Ectodermal cell (in vitro differentiated cells): ENCODE data around the gene TCN2. TPM values are rescaled to one million over a fixed set of nuclear protein-coding genes. Genes with fewer than 3 reads are reported as not detected.
"Not testable (repeated sequence)": the region's sequence is repeated elsewhere in the genome, so short reads cannot be mapped to it uniquely, and the experiment has no call there.

Source experiments
- H3K27ac ChIP-seq: 2 replicates; pipeline ENCODE4 v1.7.0; 2013; ENCODE audit warnings: mild to moderate bottlenecking, low read depth, low read length; ENCODE audit not compliant: insufficient read depth, poor library complexity, severe bottlenecking
- H3K27me3 ChIP-seq: 2 replicates; pipeline ENCODE4 v1.7.0; 2013; ENCODE audit warnings: mild to moderate bottlenecking, low read length; ENCODE audit not compliant: insufficient read depth, control insufficient read depth, poor library complexity, severe bottlenecking
- H3K36me3 ChIP-seq: one replicate; pipeline ENCODE4 v1.7.0; 2013; ENCODE audit warnings: low read length; ENCODE audit not compliant: control insufficient read depth, insufficient read depth
- H3K4me1 ChIP-seq: one replicate; pipeline ENCODE4 v1.7.0; 2013; ENCODE audit warnings: low read length; ENCODE audit not compliant: control insufficient read depth, insufficient read depth
- H3K4me3 ChIP-seq: 2 replicates; pipeline ENCODE4 v1.7.0; 2013; ENCODE audit warnings: low read depth, low read length, control low read depth; ENCODE audit not compliant: insufficient read depth
- H3K9me3 ChIP-seq: 2 replicates; pipeline ENCODE4 v1.7.0; 2013; ENCODE audit warnings: mild to moderate bottlenecking, low read length, moderate library complexity; ENCODE audit not compliant: control insufficient read depth
- WGBS, 2 experiments: methylation state at CpG; one replicate each; pipeline ENCODE4 v1.1.7; 2013; ENCODE audit warnings: missing lambda C conversion rate in 2 of 2; 5-methylcytosine and 5-hydroxymethylcytosine counted together
- polyA plus RNA-seq, 4 experiments: library from polyadenylated mRNA; stranded (reverse); fragments of 50-300 nt; gene quantifications; one replicate each; pipeline ENCODE4 v1.2.3, GENCODE V29; 2013

TCN2 gene
- 35.1 TPM for polyA plus RNA-seq (2013, experiment 1 of 4)
- 31.4 TPM for polyA plus RNA-seq (2013, experiment 2 of 4)
- 23.6 TPM for polyA plus RNA-seq (2013, experiment 3 of 4)
- polyA plus RNA-seq (2013, experiment 4 of 4) = 27.6 TPM

DNA sequence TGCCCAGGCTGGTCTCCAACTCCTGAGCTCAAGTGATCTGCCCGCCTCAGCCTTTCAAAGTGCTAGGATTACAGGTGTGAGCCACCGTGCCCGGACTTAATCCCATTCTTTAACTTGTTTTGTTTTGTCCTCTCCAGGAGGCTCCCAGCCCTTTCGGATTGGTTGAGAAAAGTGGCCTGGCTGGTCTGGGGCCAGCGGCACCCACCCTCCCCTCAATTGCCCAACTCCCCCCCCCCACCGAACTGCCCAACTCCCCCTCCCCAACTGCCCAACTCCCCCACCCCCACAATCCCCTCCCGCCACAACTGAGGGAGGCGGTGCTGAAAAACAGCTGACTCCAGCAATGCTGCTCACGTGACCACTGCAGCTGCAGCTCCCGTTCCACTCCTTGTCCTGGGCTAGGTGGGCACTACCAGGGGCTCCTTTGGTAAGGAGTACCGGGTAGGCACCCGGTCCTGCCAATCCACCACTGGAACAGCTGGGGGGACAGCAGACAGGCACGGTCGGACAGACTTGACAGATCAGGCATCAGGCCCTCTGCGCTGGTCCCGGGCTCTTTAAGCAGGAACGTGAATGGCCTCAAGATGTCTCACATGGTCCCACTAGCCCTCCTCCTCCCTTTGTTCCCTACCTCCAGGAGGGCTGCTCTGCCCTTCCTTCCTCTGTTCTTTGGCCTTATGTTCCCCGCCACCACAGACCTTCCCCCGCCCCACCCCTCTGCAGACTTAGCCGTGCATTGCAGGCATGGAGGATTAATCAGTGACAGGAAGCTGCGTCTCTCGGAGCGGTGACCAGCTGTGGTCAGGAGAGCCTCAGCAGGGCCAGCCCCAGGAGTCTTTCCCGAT is at the start of gene TCN2:
Gene TCN2, plus strand, starts transcription at position 720 of the 845 bp plus-strand sequence. CDS start 158 bp downstream, outside the sequence.
- peaks cover 10% of the 10 kb centered on the region for H3K36me3 ChIP-seq
- no peaks in the 10 kb centered on the region for H3K27me3 ChIP-seq
- WGBS, 2 experiments = 2 to 3% methylated on average over 23 of the region's 24 CpGs
- no peaks in the 10 kb centered on the region for H3K9me3 ChIP-seq
- H3K4me3 ChIP-seq = peak within 1 kb of the TSS; percentile 41
- H3K27ac ChIP-seq = peak within 1 kb of the TSS; percentile 97
- peaks cover 18% of the 10 kb centered on the region for H3K4me1 ChIP-seq

DNA sequence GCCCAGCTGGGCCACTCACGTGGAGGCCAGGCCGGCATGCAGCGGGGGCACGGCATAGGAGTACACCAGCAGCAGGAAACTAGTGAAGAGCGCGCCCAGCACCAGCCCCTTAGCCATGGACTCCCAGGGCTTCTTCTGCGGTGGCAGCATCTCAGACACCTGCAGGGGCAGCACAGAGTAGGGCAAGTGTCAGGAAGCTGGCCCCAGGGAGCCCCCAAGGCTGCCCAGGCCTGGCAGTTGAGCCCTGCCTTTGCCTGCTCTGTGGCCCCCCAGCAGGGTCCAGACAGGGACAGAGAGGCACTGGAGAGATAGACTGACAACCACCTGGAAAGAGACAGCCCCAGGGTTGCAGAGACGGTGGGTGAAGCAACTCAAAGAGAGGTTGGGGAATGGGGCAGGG is 49.7 kb upstream of the TCN2 start:
- Histone ChIP-seq H3K36me3 (no peaks in the 10 kb centered on the region), H3K4me1 (no peaks in the 10 kb centered on the region), H3K27me3 (no peaks in the 10 kb centered on the region), H3K4me3 (no peak overlapping the region), H3K27ac (no peak overlapping the region), H3K9me3 (no peaks in the 10 kb centered on the region)
- WGBS, 2 experiments = 84% methylated on average over 8 of the region's 8 CpGs

DNA sequence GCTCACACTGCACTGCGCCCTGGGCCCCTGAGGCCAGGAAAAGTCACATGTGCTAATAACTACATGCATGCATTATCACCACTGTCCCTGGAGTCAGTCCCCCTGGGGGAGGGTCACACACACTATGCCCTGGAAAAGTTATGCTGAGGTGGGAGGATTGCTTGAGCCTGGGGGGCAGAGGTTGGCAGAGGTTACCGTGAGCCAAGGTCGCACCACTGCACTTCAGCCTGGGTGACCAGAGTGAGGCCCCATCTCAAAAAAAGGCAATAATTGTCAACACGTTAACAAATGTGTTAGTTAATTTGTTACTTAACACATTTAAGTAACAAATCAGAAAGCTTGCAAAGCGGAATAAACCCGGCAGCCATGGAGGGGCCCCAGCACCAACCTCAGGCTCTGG is 47.1 kb upstream of the TCN2 start:
- 95 to 97% methylated on average over 5 to 6 of the region's 6 CpGs for WGBS, 2 experiments
- Histone ChIP-seq H3K4me1 (no peaks in the 10 kb centered on the region), H3K36me3 (no peaks in the 10 kb centered on the region), H3K4me3 (no peak overlapping the region), H3K27ac (no peak overlapping the region), H3K27me3 (no peaks in the 10 kb centered on the region), H3K9me3 (no peaks in the 10 kb centered on the region)

DNA sequence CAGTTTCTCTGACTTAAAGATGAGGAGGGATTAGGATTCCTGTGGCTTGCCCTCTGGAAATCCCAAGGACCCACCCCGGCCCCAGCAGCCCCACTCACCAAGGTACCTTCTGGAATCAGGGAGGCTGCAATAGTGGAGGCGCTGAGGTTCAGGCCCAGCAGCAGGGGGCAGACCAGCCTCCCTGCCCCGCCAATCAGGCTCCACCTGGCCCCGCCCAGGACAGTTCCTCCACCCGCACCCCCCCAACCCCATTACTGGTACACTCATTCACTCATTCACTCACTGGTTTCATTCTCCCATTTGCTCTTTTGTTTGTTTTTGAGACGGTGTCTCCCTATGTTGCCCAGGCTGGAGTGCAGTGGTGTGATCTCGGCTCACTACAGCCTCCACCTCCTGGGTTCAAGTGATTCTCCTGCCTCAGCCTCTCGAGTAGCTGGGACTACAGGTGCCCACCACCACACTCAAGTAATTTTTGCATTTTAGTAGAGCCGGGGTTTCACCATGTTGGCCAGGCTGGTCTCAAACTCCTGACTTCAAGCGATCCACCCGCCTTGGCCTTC is 46.3 kb upstream of the TCN2 start:
- H3K27ac ChIP-seq, H3K4me3 ChIP-seq, H3K27me3 ChIP-seq, H3K9me3 ChIP-seq, H3K4me1 ChIP-seq, H3K36me3 ChIP-seq: not testable (repeated sequence)
- 82 to 86% methylated on average over 11 of the region's 11 CpGs for WGBS, 2 experiments

DNA sequence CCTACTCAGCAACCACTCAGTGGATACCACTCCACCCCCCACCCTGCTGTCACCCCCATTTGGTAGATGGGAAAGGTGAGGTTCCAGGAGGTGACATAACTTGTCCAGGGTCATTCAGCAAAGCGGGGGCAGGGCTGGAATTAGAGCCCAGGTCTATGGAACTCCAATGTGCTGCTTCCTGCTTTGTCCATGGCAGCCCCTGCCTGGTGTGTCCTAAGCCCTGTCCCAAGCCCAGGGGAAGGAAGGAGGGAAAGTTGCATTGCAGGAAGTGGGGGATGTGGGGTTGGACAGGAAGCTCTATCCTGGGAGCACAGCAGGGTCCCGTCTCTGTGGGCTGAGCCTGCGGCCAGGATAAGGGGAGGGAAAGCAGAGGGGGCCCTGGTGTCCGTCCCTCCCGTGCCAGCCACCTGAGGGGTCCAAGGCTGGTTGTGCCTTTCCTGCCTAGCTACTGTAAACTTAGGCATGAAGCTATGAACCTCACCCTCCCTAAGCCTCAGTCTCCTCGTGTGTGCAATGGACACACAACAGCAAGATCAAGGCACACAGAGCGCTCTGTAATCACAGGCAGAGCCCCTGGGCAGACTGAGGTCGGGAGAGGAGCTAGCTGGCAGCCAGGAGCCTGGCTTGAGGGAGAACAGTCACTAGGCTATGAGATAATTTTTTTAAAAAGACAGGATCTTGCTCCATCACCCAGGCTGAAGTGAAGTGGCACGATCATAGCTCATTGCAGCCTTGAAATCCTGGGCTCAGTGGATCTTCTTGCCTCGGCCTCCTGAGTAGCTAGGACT is 45.4 kb upstream of the TCN2 start:
- no peaks in the 10 kb centered on the region for H3K4me1 ChIP-seq
- WGBS, 2 experiments = 70% methylated on average over 10 of the region's 10 CpGs
- H3K27me3 ChIP-seq = no peaks in the 10 kb centered on the region
- no peak overlapping the region for H3K4me3 ChIP-seq
- H3K36me3 ChIP-seq = no peaks in the 10 kb centered on the region
- H3K27ac ChIP-seq = no peak overlapping the region
- no peaks in the 10 kb centered on the region for H3K9me3 ChIP-seq

DNA sequence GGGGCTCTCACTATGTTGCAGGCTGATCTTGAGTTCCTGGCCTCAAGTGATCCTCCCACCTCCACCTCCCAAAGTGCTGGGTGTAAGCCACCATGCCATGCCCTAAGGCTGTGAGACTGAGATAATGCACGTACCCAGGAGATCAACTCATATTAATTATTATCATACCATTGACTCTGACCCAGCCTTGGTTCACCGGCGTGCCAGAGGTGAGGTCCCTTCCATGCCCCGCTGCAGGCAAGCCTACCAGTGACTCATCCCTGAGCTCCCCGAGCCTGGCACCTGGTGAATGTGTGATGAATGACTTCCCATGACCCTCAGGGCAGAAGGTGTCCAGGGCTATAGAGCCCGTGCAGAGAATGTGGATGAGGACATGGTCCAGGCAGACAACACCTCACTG is 44.6 kb upstream of the TCN2 start:
- H3K36me3 ChIP-seq = no peaks in the 10 kb centered on the region
- H3K4me1 ChIP-seq = no peaks in the 10 kb centered on the region
- H3K9me3 ChIP-seq = no peaks in the 10 kb centered on the region
- H3K27me3 ChIP-seq = no peaks in the 10 kb centered on the region
- no peak overlapping the region for H3K27ac ChIP-seq
- no peak overlapping the region for H3K4me3 ChIP-seq
- 93 to 94% methylated on average over 6 of the region's 6 CpGs for WGBS, 2 experiments

DNA sequence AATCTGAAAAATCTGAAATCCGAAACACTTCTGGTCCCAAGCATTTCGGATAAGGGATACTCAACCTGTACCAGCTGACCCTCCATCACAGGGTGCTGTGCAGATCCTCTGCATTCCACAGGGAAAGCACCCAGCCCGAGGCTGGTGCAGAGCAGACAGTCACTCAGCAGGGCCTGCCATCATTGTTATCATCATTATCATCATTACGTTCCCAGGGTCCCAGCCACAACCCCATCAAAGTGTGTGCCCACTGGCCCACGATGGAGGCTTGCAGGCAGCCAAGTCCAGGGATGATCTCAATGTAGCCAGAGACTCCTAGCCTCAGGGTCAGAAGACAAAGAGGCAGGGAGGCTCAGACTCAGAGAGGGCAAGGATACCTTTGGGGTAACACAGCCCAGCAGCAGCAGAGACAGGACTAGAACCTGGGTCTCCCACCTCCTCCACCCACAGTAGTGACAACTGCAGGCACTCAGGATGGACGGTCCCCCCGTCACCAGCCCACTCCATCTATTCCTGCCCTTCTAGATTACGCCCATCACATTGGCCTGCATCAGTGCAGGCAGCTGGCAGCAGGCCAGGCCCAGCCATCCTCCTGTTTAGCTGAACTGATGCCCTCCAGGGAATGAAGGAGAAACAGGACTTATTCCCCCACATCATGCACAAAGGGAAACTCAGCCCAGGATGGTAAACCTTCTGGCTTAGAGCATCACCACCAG is 42.8 kb upstream of the TCN2 start:
- 93 to 94% methylated on average over 8 of the region's 8 CpGs for WGBS, 2 experiments
- no peaks in the 10 kb centered on the region for H3K9me3 ChIP-seq
- H3K27me3 ChIP-seq = no peaks in the 10 kb centered on the region
- H3K4me3 ChIP-seq = no peak overlapping the region
- no peak overlapping the region for H3K27ac ChIP-seq
- H3K36me3 ChIP-seq = no peaks in the 10 kb centered on the region
- no peaks in the 10 kb centered on the region for H3K4me1 ChIP-seq

DNA sequence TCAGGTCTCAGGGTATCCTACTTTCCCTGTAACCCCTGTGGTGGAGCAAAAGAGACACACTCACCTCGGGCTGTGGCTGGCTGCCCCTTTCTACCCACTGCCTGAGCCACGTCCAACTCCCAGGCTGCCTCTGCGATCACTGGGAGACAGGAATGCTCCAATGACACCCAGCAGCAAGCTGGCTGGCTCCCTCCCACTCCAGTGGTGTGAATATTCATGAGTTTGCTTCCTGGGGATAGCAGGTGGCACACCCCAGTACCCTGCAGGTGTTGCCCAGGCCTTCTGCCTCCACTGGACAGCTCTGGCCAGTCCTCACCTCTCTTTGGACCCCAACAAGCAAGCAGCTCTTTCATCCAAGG is 42.2 kb upstream of the TCN2 start:
- H3K36me3 ChIP-seq = no peaks in the 10 kb centered on the region
- 42% methylated on average over 3 of the region's 3 CpGs for WGBS, 2 experiments
- H3K27me3 ChIP-seq = no peaks in the 10 kb centered on the region
- no peak overlapping the region for H3K27ac ChIP-seq
- H3K9me3 ChIP-seq = no peaks in the 10 kb centered on the region
- no peak overlapping the region for H3K4me3 ChIP-seq
- H3K4me1 ChIP-seq = no peaks in the 10 kb centered on the region

DNA sequence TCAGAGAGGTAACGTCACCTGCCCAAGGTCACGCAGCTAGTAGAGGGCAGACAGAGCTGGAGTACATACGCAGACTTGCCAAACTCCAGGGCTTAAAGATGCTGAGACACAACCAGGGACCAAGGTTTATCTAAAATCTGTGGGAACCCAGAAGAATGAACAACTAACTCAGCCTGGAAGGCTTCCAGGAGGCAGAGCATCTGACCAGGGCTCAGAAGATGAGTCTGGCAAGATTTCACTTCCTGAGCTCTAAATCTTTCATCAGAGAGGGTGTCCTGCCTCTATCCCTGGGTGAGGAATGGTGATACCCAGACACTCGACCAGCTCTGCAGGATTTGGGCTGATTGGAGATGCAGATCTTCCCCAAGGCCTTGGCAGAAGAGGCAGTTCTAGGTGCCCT is 41.6 kb upstream of the TCN2 start:
- Histone ChIP-seq H3K27ac (no peak overlapping the region), H3K36me3 (no peaks in the 10 kb centered on the region), H3K4me1 (no peaks in the 10 kb centered on the region), H3K4me3 (no peak overlapping the region), H3K27me3 (no peaks in the 10 kb centered on the region), H3K9me3 (no peaks in the 10 kb centered on the region)
- 85 to 92% methylated on average over 4 of the region's 4 CpGs for whole genome bisulfite sequencing, 2 experiments
